ENCODE results near the gene TBX10.
"Not testable (repeated sequence)": the region's sequence is repeated elsewhere in the genome, so short reads cannot be mapped to it uniquely, and the experiment has no call there.

Gene TBX10

GRCh38 chr11:67626131-67626833 lies 13.3 kb downstream of the TBX10 start:
- not testable (repeated sequence) for H3K4me3 Mint-ChIP-seq; DNase-seq (ENCODE audit: low spot score); H3K9me3 Mint-ChIP-seq; H3K27ac Mint-ChIP-seq; H3K36me3 Mint-ChIP-seq (ENCODE audit: low read depth); H3K27me3 Mint-ChIP-seq (ENCODE audit: low read depth)
- H3K4me1 Mint-ChIP-seq (ENCODE audit: low read depth), result peaks cover 16% of the 10 kb centered on the region

GRCh38 chr11:67623795-67624194 lies 15.8 kb downstream of the TBX10 start:
- not testable (repeated sequence) for H3K9me3 Mint-ChIP-seq; H3K27ac Mint-ChIP-seq; H3K4me3 Mint-ChIP-seq; H3K27me3 Mint-ChIP-seq (ENCODE audit: low read depth); DNase-seq (ENCODE audit: low spot score); H3K36me3 Mint-ChIP-seq (ENCODE audit: low read depth)
- H3K4me1 Mint-ChIP-seq (ENCODE audit: low read depth), result peaks cover 15% of the 10 kb centered on the region

- not testable (repeated sequence) for DNase-seq (ENCODE audit: low spot score); H3K4me3 Mint-ChIP-seq; H3K27ac Mint-ChIP-seq; H3K27me3 Mint-ChIP-seq (ENCODE audit: low read depth); H3K9me3 Mint-ChIP-seq; H3K36me3 Mint-ChIP-seq (ENCODE audit: low read depth)
- peaks cover 17% of the 10 kb centered on the region for H3K4me1 Mint-ChIP-seq (ENCODE audit: low read depth)
Observed at GRCh38 chr11:67622905-67623304, 16.7 kb downstream of the TBX10 start.

- not testable (repeated sequence) for H3K36me3 Mint-ChIP-seq (ENCODE audit: low read depth)
Observed at GRCh38 chr11:67621928-67622327, 17.6 kb downstream of the TBX10 start.

GRCh38 chr11:67620621-67621020 lies 18.9 kb downstream of the TBX10 start:
- not testable (repeated sequence) for H3K27me3 Mint-ChIP-seq (ENCODE audit: low read depth); H3K4me3 Mint-ChIP-seq; H3K36me3 Mint-ChIP-seq (ENCODE audit: low read depth); DNase-seq (ENCODE audit: low spot score); H3K27ac Mint-ChIP-seq; H3K9me3 Mint-ChIP-seq
- H3K4me1 Mint-ChIP-seq (ENCODE audit: low read depth), result peaks cover 17% of the 10 kb centered on the region

More at GRCh38 chr11:67621928-67622327, 17.6 kb downstream of the TBX10 start:
- not testable (repeated sequence) for H3K9me3 Mint-ChIP-seq; DNase-seq (ENCODE audit: low spot score); H3K4me3 Mint-ChIP-seq; H3K27ac Mint-ChIP-seq; H3K27me3 Mint-ChIP-seq (ENCODE audit: low read depth)
- H3K4me1 Mint-ChIP-seq (ENCODE audit: low read depth), result peaks cover 22% of the 10 kb centered on the region

- not testable (repeated sequence) for H3K27me3 Mint-ChIP-seq (ENCODE audit: low read depth); H3K36me3 Mint-ChIP-seq (ENCODE audit: low read depth); DNase-seq (ENCODE audit: low spot score); H3K4me3 Mint-ChIP-seq; H3K9me3 Mint-ChIP-seq; H3K27ac Mint-ChIP-seq
- peaks cover 13% of the 10 kb centered on the region for H3K4me1 Mint-ChIP-seq (ENCODE audit: low read depth)
Observed at GRCh38 chr11:67619683-67620618, 19.6 kb downstream of the TBX10 start.

GRCh38 chr11:67618901-67619659 lies 20.5 kb downstream of the TBX10 start:
- not testable (repeated sequence) for H3K27ac Mint-ChIP-seq; H3K9me3 Mint-ChIP-seq; H3K27me3 Mint-ChIP-seq (ENCODE audit: low read depth); H3K36me3 Mint-ChIP-seq (ENCODE audit: low read depth); DNase-seq (ENCODE audit: low spot score); H3K4me3 Mint-ChIP-seq
- peaks cover 21% of the 10 kb centered on the region for H3K4me1 Mint-ChIP-seq (ENCODE audit: low read depth)

GRCh38 chr11:67617243-67617953 lies 22.2 kb downstream of the TBX10 start:
- peaks cover 3% of the 10 kb centered on the region for H3K27me3 Mint-ChIP-seq (ENCODE audit: low read depth)
- peaks cover 32% of the 10 kb centered on the region for H3K4me1 Mint-ChIP-seq (ENCODE audit: low read depth)
- no peak for DNase-seq (ENCODE audit: low spot score)
- peak overlapping the region; percentile 31 for H3K27ac Mint-ChIP-seq
- H3K9me3 Mint-ChIP-seq, result no peaks in the 10 kb centered on the region
- peaks cover 10% of the 10 kb centered on the region for H3K36me3 Mint-ChIP-seq (ENCODE audit: low read depth)
- no peak overlapping the region for H3K4me3 Mint-ChIP-seq

- Mint-ChIP-seq H3K36me3 (ENCODE audit: low read depth) (peaks cover 14% of the 10 kb centered on the region), H3K9me3 (no peaks in the 10 kb centered on the region), H3K27me3 (ENCODE audit: low read depth) (peaks cover 3% of the 10 kb centered on the region), H3K4me1 (ENCODE audit: low read depth) (peaks cover 32% of the 10 kb centered on the region), H3K27ac (peak overlapping the region; percentile 31), H3K4me3 (no peak overlapping the region)
- DNase-seq (ENCODE audit: low spot score), result no peak
Observed at GRCh38 chr11:67616431-67617242, 22.9 kb downstream of the TBX10 start.

GRCh38 chr11:67615728-67616430 lies 23.7 kb downstream of the TBX10 start:
- Mint-ChIP-seq H3K27me3 (ENCODE audit: low read depth) (peaks cover 3% of the 10 kb centered on the region), H3K4me1 (ENCODE audit: low read depth) (peaks cover 32% of the 10 kb centered on the region), H3K9me3 (no peaks in the 10 kb centered on the region), H3K36me3 (ENCODE audit: low read depth) (peaks cover 18% of the 10 kb centered on the region), H3K27ac (no peak overlapping the region), H3K4me3 (no peak overlapping the region)
- DNase-seq (ENCODE audit: low spot score), result no peak

GRCh38 chr11:67614730-67615714 lies 24.5 kb downstream of the TBX10 start:
- no peaks in the 10 kb centered on the region for H3K9me3 Mint-ChIP-seq
- peaks cover 32% of the 10 kb centered on the region for H3K4me1 Mint-ChIP-seq (ENCODE audit: low read depth)
- peak overlapping the region; percentile 98 for H3K27ac Mint-ChIP-seq
- peaks cover 3% of the 10 kb centered on the region for H3K27me3 Mint-ChIP-seq (ENCODE audit: low read depth)
- H3K4me3 Mint-ChIP-seq, result peak overlapping the region; percentile 83
- DNase-seq (ENCODE audit: low spot score), result peak; percentile 52
- H3K36me3 Mint-ChIP-seq (ENCODE audit: low read depth), result peaks cover 23% of the 10 kb centered on the region

All from T-helper 2 cell treated with Interferon-gamma antibody and Interleukin-4, amounts not matched to agents 5 μg/mL and 100 μg/mL, for 36 hours (primary cell).